Measurements from ENCODE around the gene CHST15.

The CHST15 gene

GRCh38 chr10:124074501-124075109 is 18.8 kb downstream of the CHST15 start:
- TF ChIP-seq CTCF (IDR thresholded peaks at IDR 0.05) = no peak

- TF ChIP-seq CTCF (IDR thresholded peaks at IDR 0.05) = no peak
Observed at GRCh38 chr10:124073978-124074377, 19.4 kb downstream of the CHST15 start.

- no peak for TF ChIP-seq CTCF (IDR thresholded peaks at IDR 0.05)
Observed at GRCh38 chr10:124072541-124072940, 20.9 kb downstream of the CHST15 start.

DNA sequence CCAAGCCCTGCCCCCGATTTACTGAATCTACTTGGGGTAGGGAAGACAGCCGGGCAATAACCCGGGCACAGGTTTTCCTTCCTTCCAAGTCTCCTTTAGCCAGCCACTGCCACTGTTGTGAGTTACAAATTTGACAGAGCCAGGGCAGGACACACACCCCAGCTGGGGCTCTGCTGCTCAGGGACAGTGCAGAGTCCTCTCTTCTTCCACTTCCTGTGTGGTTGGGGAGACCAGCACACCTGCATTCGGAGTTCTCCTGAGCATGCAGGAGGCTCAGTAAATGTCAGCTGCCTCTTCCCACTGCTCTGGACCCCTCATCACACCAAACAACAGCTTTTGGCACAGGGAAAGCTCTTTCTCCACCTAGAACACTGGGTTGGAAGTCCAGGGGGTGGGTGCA is 21.3 kb downstream of the CHST15 start:
- TF ChIP-seq CTCF (IDR thresholded peaks at IDR 0.05) = no peak

- no peak for TF ChIP-seq CTCF (IDR thresholded peaks at IDR 0.05)
Observed at GRCh38 chr10:124071141-124071540, 22.3 kb downstream of the CHST15 start.

DNA sequence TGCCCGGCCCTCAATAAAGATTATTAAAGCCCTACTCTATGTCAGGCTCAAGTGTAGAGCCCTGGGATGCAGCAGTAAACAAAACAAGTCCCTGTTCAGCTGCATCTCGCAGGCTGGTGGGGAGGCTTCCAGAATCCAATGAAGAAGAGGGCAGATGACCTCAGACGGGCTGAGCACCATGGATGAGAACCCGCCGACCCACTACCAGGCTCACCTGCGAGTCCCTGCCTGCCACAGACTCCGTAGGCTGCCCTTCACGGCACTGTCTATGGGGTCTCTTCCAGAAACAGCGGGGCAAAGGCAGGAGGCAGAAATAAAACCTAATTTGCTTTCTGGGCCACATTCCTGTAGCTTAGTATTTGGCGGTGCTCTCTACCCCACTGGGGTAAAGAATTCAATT is 22.7 kb downstream of the CHST15 start:
- no peak for TF ChIP-seq CTCF (IDR thresholded peaks at IDR 0.05)

DNA sequence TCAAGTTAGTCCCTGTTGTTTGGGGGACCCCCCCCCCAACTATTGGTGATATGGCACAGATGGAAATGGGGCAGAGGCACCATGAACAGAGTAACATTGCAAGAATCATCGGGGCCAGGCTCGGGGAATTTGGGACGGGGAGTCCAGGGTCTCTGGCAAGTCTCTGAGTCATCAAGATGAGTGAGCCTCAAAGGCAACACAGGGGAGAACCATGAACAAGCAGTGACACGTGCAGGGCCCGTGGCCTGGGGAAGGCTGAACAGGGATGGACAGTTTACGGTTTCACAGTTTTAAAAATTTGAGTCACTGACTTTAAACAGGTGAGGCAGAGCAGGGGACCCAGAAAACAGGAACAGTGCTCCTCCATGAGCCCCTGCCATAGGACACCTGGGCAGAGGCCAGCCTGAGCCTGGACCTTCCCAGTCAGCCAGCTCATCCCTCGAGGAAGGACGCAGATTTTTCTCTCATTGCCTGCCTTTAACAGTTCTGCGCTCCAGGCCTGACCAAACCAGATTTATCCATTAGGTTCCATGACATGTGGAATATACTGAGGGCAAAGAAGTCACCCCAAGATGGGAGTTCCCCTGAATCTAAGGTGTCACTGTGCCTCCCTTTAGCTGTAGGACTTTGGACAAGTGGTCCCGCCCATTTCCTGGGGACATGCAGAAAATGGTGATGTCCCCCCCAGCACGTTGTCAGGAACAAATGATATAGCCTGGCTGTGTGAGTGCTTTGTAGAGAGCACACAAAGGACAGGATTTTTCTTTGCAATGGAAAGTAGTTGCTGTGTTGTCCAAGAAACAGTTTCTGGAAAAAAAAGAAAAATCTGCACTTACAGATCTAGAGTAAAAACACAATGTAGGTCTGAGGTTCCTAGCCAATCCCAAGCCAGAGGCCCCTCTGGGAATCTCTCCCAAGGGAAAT is 23.8 kb downstream of the CHST15 start:
- TF ChIP-seq CTCF (IDR thresholded peaks at IDR 0.05) = no peak
